WI38 (cell line): ENCODE data around the gene NANOS1.

Experiments used
- H3K4me3 ChIP-seq: 2 replicates; pipeline ENCODE4 v1.5.1; 2011; ENCODE audit warnings: low read depth, mild to moderate bottlenecking, control low read depth, low read length
- TF ChIP-seq, protein P1 (sequence below): IDR thresholded peaks from 2 replicates; pipeline ENCODE4 v1.5.1; 2012; ENCODE audit warnings: low read depth, mild to moderate bottlenecking, control low read depth, low read length

NANOS1 gene

DNA sequence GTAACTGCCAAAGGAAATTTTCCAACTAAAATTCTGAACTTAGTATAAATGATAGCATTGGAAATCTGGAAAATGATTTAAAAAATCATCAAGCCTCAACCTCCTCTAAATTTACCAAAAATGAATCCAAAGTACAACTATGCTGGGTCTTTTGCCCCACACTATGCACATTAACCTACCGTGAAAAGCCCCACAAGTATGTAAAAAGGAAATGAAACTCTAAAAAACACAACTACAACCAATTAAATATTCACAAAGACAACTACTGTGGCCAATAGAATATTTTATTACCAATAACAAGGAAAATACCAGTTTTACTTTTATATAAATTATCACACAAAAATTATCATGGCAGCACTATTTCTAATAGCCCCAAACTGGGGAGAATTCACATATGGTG lies 31.8 kb downstream of the NANOS1 start:
- no peak overlapping the region for H3K4me3 ChIP-seq
- TF ChIP-seq, protein P1, sequence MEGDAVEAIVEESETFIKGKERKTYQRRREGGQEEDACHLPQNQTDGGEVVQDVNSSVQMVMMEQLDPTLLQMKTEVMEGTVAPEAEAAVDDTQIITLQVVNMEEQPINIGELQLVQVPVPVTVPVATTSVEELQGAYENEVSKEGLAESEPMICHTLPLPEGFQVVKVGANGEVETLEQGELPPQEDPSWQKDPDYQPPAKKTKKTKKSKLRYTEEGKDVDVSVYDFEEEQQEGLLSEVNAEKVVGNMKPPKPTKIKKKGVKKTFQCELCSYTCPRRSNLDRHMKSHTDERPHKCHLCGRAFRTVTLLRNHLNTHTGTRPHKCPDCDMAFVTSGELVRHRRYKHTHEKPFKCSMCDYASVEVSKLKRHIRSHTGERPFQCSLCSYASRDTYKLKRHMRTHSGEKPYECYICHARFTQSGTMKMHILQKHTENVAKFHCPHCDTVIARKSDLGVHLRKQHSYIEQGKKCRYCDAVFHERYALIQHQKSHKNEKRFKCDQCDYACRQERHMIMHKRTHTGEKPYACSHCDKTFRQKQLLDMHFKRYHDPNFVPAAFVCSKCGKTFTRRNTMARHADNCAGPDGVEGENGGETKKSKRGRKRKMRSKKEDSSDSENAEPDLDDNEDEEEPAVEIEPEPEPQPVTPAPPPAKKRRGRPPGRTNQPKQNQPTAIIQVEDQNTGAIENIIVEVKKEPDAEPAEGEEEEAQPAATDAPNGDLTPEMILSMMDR, result no peak

DNA sequence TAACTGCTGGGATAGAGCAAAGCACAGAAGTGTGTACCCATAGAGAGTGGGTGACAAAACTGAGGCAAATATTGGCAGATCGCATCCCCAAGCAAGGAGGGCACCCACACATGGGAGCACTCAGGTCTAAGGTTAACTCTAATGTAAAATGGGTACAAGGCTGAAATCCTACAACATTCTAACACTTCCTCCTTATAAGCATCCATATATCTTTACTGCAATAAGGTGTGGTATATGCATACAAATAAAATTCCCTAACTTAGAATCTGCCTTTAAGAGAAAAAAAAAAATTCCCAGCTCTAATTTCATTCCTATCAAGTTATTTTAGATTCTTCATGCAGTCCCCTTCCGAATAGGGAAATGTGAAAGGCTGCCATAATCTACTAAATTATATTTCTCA lies 32.4 kb downstream of the NANOS1 start:
- TF ChIP-seq, protein P1, result no peak
- no peak overlapping the region for H3K4me3 ChIP-seq

DNA sequence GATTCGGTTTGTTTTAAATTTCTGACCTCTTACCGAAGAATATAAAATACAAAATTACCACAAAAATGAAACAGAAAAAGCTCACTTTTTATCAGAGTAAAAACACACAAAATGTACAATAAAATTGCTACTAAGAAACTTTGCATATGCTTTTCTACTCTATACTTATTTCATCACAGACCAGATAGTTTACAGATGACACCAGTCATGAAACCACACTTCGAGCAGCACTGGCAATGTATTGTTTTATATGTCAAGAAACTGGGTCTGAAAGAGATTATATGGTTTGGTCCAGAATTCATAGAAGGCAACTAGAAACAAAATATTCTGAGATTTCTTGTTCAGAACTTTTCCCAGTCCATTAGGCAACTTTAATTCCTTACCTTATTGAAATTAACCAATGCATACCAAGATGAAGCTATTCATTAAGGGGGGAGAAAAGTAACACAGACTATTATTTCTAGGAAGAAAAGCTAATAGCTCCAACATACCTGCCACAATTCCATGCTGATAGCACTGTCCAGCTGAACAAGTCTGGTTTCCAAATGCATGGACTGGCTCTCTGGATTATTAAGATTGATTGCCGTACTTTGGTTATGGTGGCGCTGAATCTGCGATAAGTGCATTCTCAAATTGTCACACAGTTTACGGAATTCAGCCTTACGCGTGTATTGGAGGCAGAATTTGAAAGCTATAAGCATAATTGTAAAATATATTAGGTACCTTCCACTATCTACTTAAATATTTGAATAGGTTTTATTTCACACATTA lies 41.1 kb downstream of the NANOS1 start:
- TF ChIP-seq, protein P1, result no peak
- H3K4me3 ChIP-seq, result no peak overlapping the region

DNA sequence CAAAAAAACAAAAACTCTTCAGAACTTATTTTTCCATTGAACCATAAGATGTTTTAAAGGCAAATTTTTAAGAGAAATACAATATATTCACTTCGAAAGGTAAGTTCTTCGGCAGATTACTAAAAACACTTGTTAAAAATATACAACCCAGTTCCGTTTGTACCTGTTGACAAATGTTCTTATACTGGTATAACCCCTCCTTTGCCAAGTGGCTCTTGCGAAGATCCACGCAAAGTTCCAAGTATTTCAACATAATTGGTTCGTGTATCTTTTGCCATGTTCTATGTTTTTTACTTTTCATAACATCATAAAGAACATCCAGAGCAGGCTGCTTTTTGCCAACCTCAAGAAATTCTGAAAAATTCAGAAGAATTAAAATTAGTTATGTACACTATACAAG lies 44.1 kb downstream of the NANOS1 start:
- H3K4me3 ChIP-seq, result no peak overlapping the region
- TF ChIP-seq, protein P1, result no peak

DNA sequence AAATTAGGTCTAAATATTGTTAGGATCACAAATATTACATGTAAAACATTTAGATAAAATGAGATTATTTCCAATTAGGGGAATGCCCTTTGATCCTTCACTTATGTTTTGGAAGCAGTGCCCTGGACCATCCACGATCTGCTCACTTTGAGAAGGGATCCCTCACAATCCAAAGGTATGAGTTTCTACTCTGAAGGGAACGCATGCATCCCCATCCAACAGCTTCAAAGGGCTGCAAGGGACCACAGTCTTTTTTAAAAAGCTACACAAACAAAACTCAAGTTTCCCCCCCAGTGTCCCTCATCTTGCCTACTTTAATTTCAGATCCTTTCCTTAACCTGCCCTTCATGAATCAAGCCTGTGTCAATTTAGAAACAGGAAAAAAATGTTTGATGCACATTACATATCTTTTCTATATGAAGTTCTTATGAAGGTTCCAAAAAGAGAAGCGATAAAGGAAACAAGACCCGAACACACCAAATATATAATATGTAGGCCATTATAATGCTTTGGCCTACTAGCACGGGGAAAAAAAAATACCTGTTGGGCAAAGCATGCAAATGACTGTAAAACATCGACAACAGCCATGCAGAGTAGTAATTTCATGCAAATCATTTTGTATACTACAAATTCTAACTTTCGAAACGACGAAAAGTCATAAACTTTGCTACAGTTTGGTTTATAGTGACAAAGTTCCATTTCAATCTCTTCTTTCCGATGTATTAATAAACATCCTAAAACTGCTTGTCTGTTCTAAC lies 49.1 kb downstream of the NANOS1 start:
- peak overlapping the region; percentile 95 for H3K4me3 ChIP-seq
- TF ChIP-seq, protein P1, result no peak

DNA sequence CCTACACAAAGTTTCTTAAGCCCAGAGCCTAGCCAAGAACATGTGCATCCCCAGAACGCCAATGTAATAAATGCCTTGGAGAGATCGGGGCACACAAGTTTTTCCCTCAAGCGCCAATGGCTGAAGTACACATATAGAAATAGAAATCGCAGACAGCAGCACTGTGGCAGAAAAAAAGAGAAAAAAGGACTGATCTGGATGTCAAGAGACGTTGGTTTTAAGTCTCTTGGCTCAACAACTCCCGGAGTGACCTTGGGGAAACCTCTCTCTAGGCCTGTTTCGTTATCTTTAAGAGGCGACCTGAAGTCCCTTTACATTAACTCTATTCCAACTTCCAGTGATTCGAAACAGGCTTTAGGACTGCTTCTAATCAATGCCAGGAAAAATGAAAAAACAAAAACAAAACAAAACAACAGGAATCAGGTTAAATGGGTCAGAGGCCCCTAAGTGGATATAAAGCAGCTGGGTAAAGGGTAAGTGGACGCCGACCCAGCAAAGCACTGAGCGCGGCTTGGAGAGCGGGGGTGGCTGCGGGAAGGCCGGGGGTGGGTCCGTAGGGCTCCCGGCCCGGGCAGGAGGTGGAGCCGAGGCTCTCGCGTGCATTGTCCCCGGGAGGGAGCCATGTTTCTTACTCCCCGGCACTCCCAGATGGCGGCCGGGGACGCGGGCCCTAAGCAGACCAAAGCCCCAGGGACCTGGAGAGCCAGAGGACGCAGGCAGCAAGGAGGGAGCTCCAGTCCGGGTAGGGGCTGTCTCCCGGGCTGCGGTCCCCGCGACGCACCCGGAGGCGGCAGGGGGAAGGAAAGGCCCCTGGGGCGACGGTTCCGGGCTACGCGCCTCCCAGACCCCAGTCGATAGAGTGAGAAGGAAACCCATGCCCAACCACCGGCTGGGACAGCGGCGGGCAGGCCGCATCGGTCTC lies 50.3 kb downstream of the NANOS1 start:
- peak overlapping the region; percentile 95 for H3K4me3 ChIP-seq
- TF ChIP-seq, protein P1, result no peak
